PC-3 (cell line): Measurements from ENCODE around the gene ITIH3. TPM values are rescaled to one million over a fixed set of nuclear protein-coding genes. Genes with fewer than 3 reads are reported as not detected.

Experiments used
- ATAC-seq: fragments of 200-7000 bp; cut with Tn5 transposase; 2 replicates; pipeline ENCODE4 v1.9.1; 2020; ENCODE audit warnings: mild to moderate bottlenecking, moderate library complexity
- BruUV-seq: library from RNA; stranded (reverse); fragments of 400-500 nt; replicated peaks from 2 replicates; lab custom pipeline; 2021; lab: Mats Ljungman, UMichigan
- CTCF ChIA-PET: fragments of 300-600 bp; sonication (Branson Sonifier 250); formaldehyde crosslinking; loops from one replicate; lab custom pipeline; 2022; ENCODE audit warnings: antibody characterized with exemption; lab: Charles Lee
- POLR2A ChIA-PET: fragments of 300-600 bp; sonication (Branson Sonifier 250); formaldehyde crosslinking; loops from one replicate; lab custom pipeline; 2022; ENCODE audit warnings: antibody characterized with exemption; ENCODE audit not compliant: unreplicated experiment; lab: Charles Lee
- DNase-seq: peaks from one replicate; pipeline ENCODE4 v3.0.0-alpha.2; 2015
- H2AFZ ChIP-seq: fragments of 300-600 bp; sonication (generic); 2 replicates; pipeline ENCODE4 v1.6.0; 2016; ENCODE audit warnings: antibody characterized with exemption, low read length
- H3F3A ChIP-seq: fragments of 300-600 bp; sonication (generic); one replicate; pipeline ENCODE4 v1.6.0; 2017; ENCODE audit warnings: antibody characterized with exemption, low read length, control low read depth, mild to moderate bottlenecking; ENCODE audit not compliant: unreplicated experiment
- H3K27ac ChIP-seq: fragments of 300-600 bp; sonication (generic); 2 replicates; pipeline ENCODE4 v1.5.1; 2016; ENCODE audit warnings: mild to moderate bottlenecking, low read length
- H3K27me3 ChIP-seq: fragments of 300-600 bp; sonication (generic); 2 replicates; pipeline ENCODE4 v1.6.1; 2016; ENCODE audit warnings: low read length, mixed read lengths
- H3K36me3 ChIP-seq: fragments of 300-600 bp; sonication (generic); 2 replicates; pipeline ENCODE4 v1.6.1; 2016; ENCODE audit warnings: low read depth, mixed run types, low read length, mixed read lengths
- H3K4me1 ChIP-seq: fragments of 300-600 bp; sonication (generic); 2 replicates; pipeline ENCODE4 v1.5.1; 2016; ENCODE audit warnings: low read length; ENCODE audit not compliant: insufficient read depth
- H3K4me2 ChIP-seq: fragments of 300-600 bp; sonication (generic); 2 replicates; pipeline ENCODE4 v1.6.0; 2016; ENCODE audit warnings: low read length
- H3K4me3 ChIP-seq: fragments of 300-600 bp; sonication (generic); 2 replicates; pipeline ENCODE4 v1.5.1; 2016; ENCODE audit warnings: mild to moderate bottlenecking, low read length, mixed read lengths
- H3K79me2 ChIP-seq: fragments of 300-600 bp; sonication (generic); 2 replicates; pipeline ENCODE4 v1.6.1; 2017; ENCODE audit warnings: low read length, mixed read lengths
- H3K9ac ChIP-seq: fragments of 300-600 bp; sonication (generic); 2 replicates; pipeline ENCODE4 v1.6.0; 2016; ENCODE audit warnings: mild to moderate bottlenecking, low read length
- H3K9me2 ChIP-seq: fragments of 300-600 bp; sonication (generic); replicated peaks from 2 replicates; pipeline ENCODE4 v1.6.1; 2016; ENCODE audit warnings: mixed run types, low read length, mixed read lengths
- H3K9me3 ChIP-seq: fragments of 300-600 bp; sonication (generic); 2 replicates; pipeline ENCODE4 v1.6.1; 2016; ENCODE audit warnings: low read length, mixed read lengths
- H4K20me1 ChIP-seq: fragments of 300-600 bp; sonication (generic); 2 replicates; pipeline ENCODE4 v1.6.1; 2016; ENCODE audit warnings: low read length, mixed read lengths
- EZH2 ChIP-seq: fragments of 300-600 bp; sonication (generic); IDR thresholded peaks from one replicate; pipeline ENCODE4 v1.6.1; 2017; ENCODE audit warnings: antibody characterized with exemption, mild to moderate bottlenecking, low read length; ENCODE audit not compliant: unreplicated experiment
- EZH2phosphoT487 ChIP-seq: fragments of 300-600 bp; sonication (generic); IDR thresholded peaks from 2 replicates; pipeline ENCODE4 v1.6.1; 2018; ENCODE audit warnings: mild to moderate bottlenecking, antibody characterized with exemption, low read length, borderline replicate concordance
- intact Hi-C: fragments of 100-400 bp; cut with micrococcal nuclease; formaldehyde crosslinking; loops from 2 replicates; pipeline ENCODE4 v1.9.0; 2023
- total RNA-seq: library from RNA; depleted of rRNA; stranded (reverse); fragments of >200 nt; gene quantifications from 2 replicates; pipeline ENCODE4 v1.2.3, GENCODE V29; 2014
- TF ChIP-seq, protein P1 (sequence below): fragments of 300-600 bp; sonication (generic); conservative IDR thresholded peaks from 2 replicates; pipeline ENCODE4 v1.5.1; 2017; ENCODE audit warnings: antibody characterized with exemption, low read depth, mild to moderate bottlenecking, low read length

Gene ITIH3
- total RNA-seq, 1 experiment from 2014 or later = not detected

DNA sequence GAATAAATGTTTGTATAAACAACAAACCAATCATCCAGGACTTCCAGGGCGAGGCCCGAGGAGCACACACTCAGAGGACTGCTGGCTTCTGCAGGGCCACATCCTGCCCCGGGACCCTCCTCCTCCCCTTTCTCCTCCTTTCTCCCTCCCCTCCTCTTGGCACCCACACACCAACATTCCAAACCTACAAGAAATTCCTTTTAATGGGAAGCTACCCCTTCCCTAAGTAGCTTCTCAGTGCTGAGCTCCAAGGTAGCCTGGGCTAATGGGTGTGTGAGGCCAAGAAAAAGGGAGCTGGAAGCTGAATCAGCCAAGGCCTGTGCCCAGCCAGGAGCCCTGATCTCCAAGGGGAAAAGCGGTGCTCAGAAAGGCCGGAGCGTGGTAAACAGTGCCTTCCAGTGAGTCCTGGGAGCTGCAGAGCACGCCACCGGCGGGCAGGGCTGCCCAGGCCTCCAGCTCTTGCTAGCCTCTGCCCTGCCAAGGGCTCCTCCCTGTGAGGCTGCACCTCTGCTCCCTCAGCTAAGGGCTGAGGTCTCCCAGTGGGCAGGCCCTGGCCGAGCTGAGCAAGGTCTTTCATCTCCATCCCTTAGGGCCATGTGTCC is 3.9 kb downstream of the ITIH3 start:
- CTCF ChIA-PET = no interaction called here
- no peak overlapping the region for H3K9ac ChIP-seq
- DNase-seq (no peak), ATAC-seq (peak; percentile 28)
- H3K27me3 ChIP-seq = no peaks in the 10 kb centered on the region
- no peaks in the 10 kb centered on the region for H3K9me2 ChIP-seq
- H3K27ac ChIP-seq = no peak overlapping the region
- no peaks in the 10 kb centered on the region for H4K20me1 ChIP-seq
- peaks cover 4% of the 10 kb centered on the region; the same call in 1 of the 2 replicates for H3K4me1 ChIP-seq
- no peak overlapping the region for H2AFZ ChIP-seq
- no peak overlapping the region for H3K4me3 ChIP-seq
- POLR2A ChIA-PET = no interaction called here
- H3K36me3 ChIP-seq = no peaks in the 10 kb centered on the region
- H3K79me2 ChIP-seq = no peaks in the 10 kb centered on the region
- TF ChIP-seq, protein P1, sequence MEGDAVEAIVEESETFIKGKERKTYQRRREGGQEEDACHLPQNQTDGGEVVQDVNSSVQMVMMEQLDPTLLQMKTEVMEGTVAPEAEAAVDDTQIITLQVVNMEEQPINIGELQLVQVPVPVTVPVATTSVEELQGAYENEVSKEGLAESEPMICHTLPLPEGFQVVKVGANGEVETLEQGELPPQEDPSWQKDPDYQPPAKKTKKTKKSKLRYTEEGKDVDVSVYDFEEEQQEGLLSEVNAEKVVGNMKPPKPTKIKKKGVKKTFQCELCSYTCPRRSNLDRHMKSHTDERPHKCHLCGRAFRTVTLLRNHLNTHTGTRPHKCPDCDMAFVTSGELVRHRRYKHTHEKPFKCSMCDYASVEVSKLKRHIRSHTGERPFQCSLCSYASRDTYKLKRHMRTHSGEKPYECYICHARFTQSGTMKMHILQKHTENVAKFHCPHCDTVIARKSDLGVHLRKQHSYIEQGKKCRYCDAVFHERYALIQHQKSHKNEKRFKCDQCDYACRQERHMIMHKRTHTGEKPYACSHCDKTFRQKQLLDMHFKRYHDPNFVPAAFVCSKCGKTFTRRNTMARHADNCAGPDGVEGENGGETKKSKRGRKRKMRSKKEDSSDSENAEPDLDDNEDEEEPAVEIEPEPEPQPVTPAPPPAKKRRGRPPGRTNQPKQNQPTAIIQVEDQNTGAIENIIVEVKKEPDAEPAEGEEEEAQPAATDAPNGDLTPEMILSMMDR = no peak
- intact Hi-C loops = no loop called here
- H3K9me3 ChIP-seq = no peaks in the 10 kb centered on the region
- no peak overlapping the region for H3K4me2 ChIP-seq
- H3F3A ChIP-seq = no peaks in the 10 kb centered on the region
- no TSS peak for BruUV-seq

DNA sequence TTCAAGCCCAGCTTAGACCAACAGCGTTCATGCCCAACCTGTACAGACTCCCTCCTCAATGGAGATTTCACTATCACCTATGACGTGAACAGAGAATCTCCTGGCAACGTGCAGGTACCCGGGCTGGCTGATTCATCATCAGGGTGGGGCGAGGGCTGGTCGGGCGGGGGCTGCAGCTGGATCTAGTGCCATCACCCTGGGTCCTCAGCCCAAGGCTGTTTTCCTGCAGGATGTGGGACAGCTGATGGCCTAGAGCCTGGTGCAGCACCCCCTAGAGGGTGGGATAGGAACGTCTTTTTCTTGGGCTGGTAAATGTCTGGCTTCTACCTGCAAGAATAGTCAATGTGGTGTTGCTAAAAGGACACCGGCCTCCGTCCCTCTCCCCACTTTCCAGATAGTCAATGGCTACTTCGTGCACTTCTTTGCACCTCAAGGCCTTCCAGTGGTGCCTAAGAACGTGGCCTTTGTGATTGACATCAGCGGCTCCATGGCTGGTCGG is 4.4 kb downstream of the ITIH3 start:
- POLR2A ChIA-PET = no interaction called here
- Histone ChIP-seq H3K9me2 (no peaks in the 10 kb centered on the region), H3K36me3 (no peaks in the 10 kb centered on the region), H3K27ac (no peak overlapping the region), H3K4me1 (peaks cover 4% of the 10 kb centered on the region; the same call in 1 of the 2 replicates), H4K20me1 (no peaks in the 10 kb centered on the region), H3K9ac (no peak overlapping the region), H3K27me3 (no peaks in the 10 kb centered on the region), H3K9me3 (no peaks in the 10 kb centered on the region), H3K4me2 (no peak overlapping the region), H3K79me2 (no peaks in the 10 kb centered on the region), H3F3A (no peaks in the 10 kb centered on the region), H2AFZ (no peak overlapping the region), H3K4me3 (no peak overlapping the region)
- intact Hi-C loops = no loop called here
- no peak for TF ChIP-seq EZH2phosphoT487
- TF ChIP-seq, protein P1 = peak; percentile 80
- CTCF ChIA-PET = no interaction called here
- ATAC-seq (peak; percentile 69), DNase-seq (peak; percentile 76)
- no TSS peak for BruUV-seq

DNA sequence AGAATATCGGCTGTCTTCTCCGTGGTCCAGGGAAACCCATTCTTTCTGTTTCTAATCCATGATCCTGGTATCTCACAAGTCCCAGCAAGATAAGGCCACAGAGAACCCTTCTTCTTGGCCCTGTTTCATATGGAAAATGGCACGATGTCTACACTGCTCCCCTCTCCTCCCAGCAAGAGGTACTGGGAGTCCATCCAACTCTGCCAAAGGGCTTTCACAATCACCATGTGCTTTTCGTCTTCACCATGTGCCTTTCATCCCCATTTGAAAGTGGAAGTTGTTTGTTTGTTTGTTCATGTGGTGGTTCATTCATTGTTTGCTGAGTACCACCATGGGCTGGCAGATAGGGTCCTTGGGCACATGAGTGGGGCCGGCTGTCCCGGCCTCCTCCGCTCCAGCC is 5.5 kb downstream of the ITIH3 start:
- Histone ChIP-seq H3K4me2 (no peak overlapping the region), H3K27ac (no peak overlapping the region), H3F3A (no peaks in the 10 kb centered on the region), H2AFZ (no peak overlapping the region), H4K20me1 (no peaks in the 10 kb centered on the region), H3K79me2 (no peaks in the 10 kb centered on the region), H3K9me2 (no peaks in the 10 kb centered on the region), H3K4me1 (peaks cover 4% of the 10 kb centered on the region; the same call in 1 of the 2 replicates), H3K9ac (no peak overlapping the region), H3K36me3 (no peaks in the 10 kb centered on the region), H3K4me3 (no peak overlapping the region), H3K27me3 (no peaks in the 10 kb centered on the region), H3K9me3 (no peaks in the 10 kb centered on the region)
- POLR2A ChIA-PET = no interaction called here
- intact Hi-C loops = no loop called here
- no peak for ATAC-seq
- BruUV-seq = no TSS peak
- no peak for DNase-seq
- TF ChIP-seq, protein P1 = no peak
- TF ChIP-seq EZH2phosphoT487 = no peak
- no peak for TF ChIP-seq EZH2
- CTCF ChIA-PET = no interaction called here
